Loucy (cell line): ENCODE data around the gene C6orf47.

Experiments
- CTCF ChIP-seq: fragments of 200-600 bp; sonication (generic); conservative IDR thresholded peaks from 2 replicates; pipeline ENCODE4 v1.5.1; 2014; ENCODE audit warnings: mild to moderate bottlenecking, antibody characterized with exemption, low read length
- EZH2phosphoT487 ChIP-seq: fragments of 200-600 bp; IDR thresholded peaks from 2 replicates; pipeline ENCODE4 v1.6.1; 2018; ENCODE audit warnings: antibody characterized with exemption, mild to moderate bottlenecking, moderate library complexity, borderline replicate concordance

GRCh38 chr6:31669676-31670075, 9.1 kb upstream of the C6orf47 start, which contains the start of gene LY6G5B:
- TF ChIP-seq CTCF, result no peak
- TF ChIP-seq EZH2phosphoT487, result no peak
